ENCODE measurements around the gene PKHD1. TPM values are rescaled to one million over a fixed set of nuclear protein-coding genes. Genes with fewer than 3 reads are reported as not detected.

Gene PKHD1
- total and polyA plus RNA-seq, 2 experiments from 2014 or later, result 0.47 to 3.3 TPM

DNA sequence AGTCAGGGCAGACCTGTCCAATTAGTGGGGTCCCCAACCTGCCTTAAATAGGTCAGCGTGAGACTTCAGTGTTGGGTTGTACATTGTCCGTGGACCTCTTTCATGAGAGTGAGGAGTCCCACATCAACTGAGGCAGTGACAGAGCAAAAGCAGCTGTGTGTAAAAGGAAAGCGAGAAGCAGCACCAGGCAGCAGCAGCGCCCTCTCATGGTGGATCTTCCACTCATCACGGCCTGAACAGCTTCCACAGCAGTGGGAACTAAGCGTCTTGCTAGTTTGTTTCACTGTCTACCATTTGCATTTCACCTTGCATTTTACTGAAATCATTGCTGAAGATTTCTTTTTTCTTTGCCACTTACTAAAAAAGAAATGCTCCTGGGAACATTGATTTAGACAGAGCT, 333.8 kb downstream of the PKHD1 start:
- TF ChIP-seq EZH2phosphoT487 (IDR thresholded peaks at IDR 0.05; ENCODE audit: low read depth, severe bottlenecking, unreplicated experiment) (no peak), EZH2 (IDR thresholded peaks at IDR 0.05; ENCODE audit: borderline replicate concordance) (no peak), CTCF (IDR thresholded peaks at IDR 0.05; ENCODE audit: poor library complexity) (peak; percentile 40)
- Histone ChIP-seq H3K9me3 (ENCODE audit: low read depth) (no peaks in the 10 kb centered on the region), H4K20me1 (ENCODE audit: insufficient read depth, poor library complexity, severe bottlenecking) (no peaks in the 10 kb centered on the region), H3K27me3 (no peaks in the 10 kb centered on the region), H3K4me3 (no peak overlapping the region), H3K27ac (no peak overlapping the region), H3K36me3 (replicated peaks; ENCODE audit: insufficient read depth, low read depth) (no peaks in the 10 kb centered on the region), H3K4me1 (ENCODE audit: insufficient read depth) (no peaks in the 10 kb centered on the region), H3K9me2 (replicated peaks; ENCODE audit: insufficient read depth) (no peaks in the 10 kb centered on the region), H3K79me2 (no peaks in the 10 kb centered on the region), H3K4me2 (no peak overlapping the region), H2AFZ (no peak overlapping the region)
- WGBS (ENCODE audit: low lambda C conversion rate, missing lambda C conversion rate), result 33% methylated on average over 6 of the region's 6 CpGs
- peak; percentile 31 for DNase-seq (ENCODE audit: low spot score)

GRCh38 chr6:51743999-51744398, 343.4 kb downstream of the PKHD1 start:
- 82% methylated on average over 2 of the region's 2 CpGs for WGBS (ENCODE audit: low lambda C conversion rate, missing lambda C conversion rate)
- H3K36me3 ChIP-seq (replicated peaks; ENCODE audit: insufficient read depth, low read depth), result no peaks in the 10 kb centered on the region
- H3K79me2 ChIP-seq, result no peaks in the 10 kb centered on the region
- no peak overlapping the region for H2AFZ ChIP-seq
- no peaks in the 10 kb centered on the region for H3K27me3 ChIP-seq
- H3K27ac ChIP-seq, result no peak overlapping the region
- H3K4me1 ChIP-seq (ENCODE audit: insufficient read depth), result no peaks in the 10 kb centered on the region
- no peaks in the 10 kb centered on the region for H4K20me1 ChIP-seq (ENCODE audit: insufficient read depth, poor library complexity, severe bottlenecking)
- H3K4me3 ChIP-seq, result no peak overlapping the region
- DNase-seq (ENCODE audit: low spot score), result peak; percentile 8
- no peak for TF ChIP-seq CTCF (IDR thresholded peaks at IDR 0.05; ENCODE audit: poor library complexity)
- no peak for TF ChIP-seq EZH2 (IDR thresholded peaks at IDR 0.05; ENCODE audit: borderline replicate concordance)
- no peak for TF ChIP-seq EZH2phosphoT487 (IDR thresholded peaks at IDR 0.05; ENCODE audit: low read depth, severe bottlenecking, unreplicated experiment)
- H3K9me3 ChIP-seq (ENCODE audit: low read depth), result no peaks in the 10 kb centered on the region
- no peaks in the 10 kb centered on the region for H3K9me2 ChIP-seq (replicated peaks; ENCODE audit: insufficient read depth)
- H3K4me2 ChIP-seq, result no peak overlapping the region

- no peak overlapping the region for H3K4me3 ChIP-seq
- H3K27me3 ChIP-seq, result no peaks in the 10 kb centered on the region
- TF ChIP-seq EZH2phosphoT487 (IDR thresholded peaks at IDR 0.05; ENCODE audit: low read depth, severe bottlenecking, unreplicated experiment) (no peak), CTCF (IDR thresholded peaks at IDR 0.05; ENCODE audit: poor library complexity) (no peak), EZH2 (IDR thresholded peaks at IDR 0.05; ENCODE audit: borderline replicate concordance) (no peak)
- H4K20me1 ChIP-seq (ENCODE audit: insufficient read depth, poor library complexity, severe bottlenecking), result no peaks in the 10 kb centered on the region
- H3K4me1 ChIP-seq (ENCODE audit: insufficient read depth), result no peaks in the 10 kb centered on the region
- WGBS (ENCODE audit: low lambda C conversion rate, missing lambda C conversion rate), result 77% methylated on average over 2 of the region's 2 CpGs
- no peaks in the 10 kb centered on the region for H3K36me3 ChIP-seq (replicated peaks; ENCODE audit: insufficient read depth, low read depth)
- H3K27ac ChIP-seq, result no peak overlapping the region
- no peak overlapping the region for H3K4me2 ChIP-seq
- no peaks in the 10 kb centered on the region for H3K9me3 ChIP-seq (ENCODE audit: low read depth)
- H3K9me2 ChIP-seq (replicated peaks; ENCODE audit: insufficient read depth), result no peaks in the 10 kb centered on the region
- no peaks in the 10 kb centered on the region for H3K79me2 ChIP-seq
- DNase-seq (ENCODE audit: low spot score), result no peak
- H2AFZ ChIP-seq, result no peak overlapping the region
These were observed 346.8 kb downstream of the PKHD1 start for GRCh38 chr6:51740658-51741057.

GRCh38 chr6:51738614-51739013, 348.8 kb downstream of the PKHD1 start:
- Histone ChIP-seq H3K9me2 (replicated peaks; ENCODE audit: insufficient read depth) (no peaks in the 10 kb centered on the region), H3K27ac (no peak overlapping the region), H3K9me3 (ENCODE audit: low read depth) (no peaks in the 10 kb centered on the region), H3K36me3 (replicated peaks; ENCODE audit: insufficient read depth, low read depth) (no peaks in the 10 kb centered on the region), H3K4me2 (no peak overlapping the region), H3K27me3 (no peaks in the 10 kb centered on the region), H3K4me3 (no peak overlapping the region), H4K20me1 (ENCODE audit: insufficient read depth, poor library complexity, severe bottlenecking) (no peaks in the 10 kb centered on the region), H2AFZ (no peak overlapping the region), H3K79me2 (no peaks in the 10 kb centered on the region), H3K4me1 (ENCODE audit: insufficient read depth) (no peaks in the 10 kb centered on the region)
- no peak for DNase-seq (ENCODE audit: low spot score)
- no peak for TF ChIP-seq CTCF (IDR thresholded peaks at IDR 0.05; ENCODE audit: poor library complexity)
- no peak for TF ChIP-seq EZH2phosphoT487 (IDR thresholded peaks at IDR 0.05; ENCODE audit: low read depth, severe bottlenecking, unreplicated experiment)
- TF ChIP-seq EZH2 (IDR thresholded peaks at IDR 0.05; ENCODE audit: borderline replicate concordance), result no peak
- 88% methylated on average over 1 of the region's 1 CpG for WGBS (ENCODE audit: low lambda C conversion rate, missing lambda C conversion rate)

Data from hepatocyte (in vitro differentiated cells).